ENCODE results near the gene FAM120B. TPM values are rescaled to one million over a fixed set of nuclear protein-coding genes. Genes with fewer than 3 reads are reported as not detected.
"Not testable (repeated sequence)": the region's sequence is repeated elsewhere in the genome, so short reads cannot be mapped to it uniquely, and the experiment has no call there.

FAM120B gene
- 30.6 TPM for polyA plus RNA-seq (2013, experiment 1 of 4)
- polyA plus RNA-seq (2013, experiment 2 of 4), result 33.5 TPM
- polyA plus RNA-seq (2013, experiment 3 of 4), result 20.1 TPM
- 21.9 TPM for polyA plus RNA-seq (2013, experiment 4 of 4)

GRCh38 chr6:170306324-170307079 lies at the start of gene FAM120B:
TSS of gene FAM120B (plus strand) at chr6:170306758. CDS start at chr6:170317391, 10,633 bp downstream.
- H3K4me1 ChIP-seq (ENCODE audit: control insufficient read depth, insufficient read depth, low read length), result peaks cover 20% of the 10 kb centered on the region
- H3K4me3 ChIP-seq (ENCODE audit: insufficient read depth, low read depth, low read length), result peak within 1 kb of the TSS; percentile 73
- no peaks in the 10 kb centered on the region for H3K36me3 ChIP-seq (ENCODE audit: control insufficient read depth, insufficient read depth, low read length)
- H3K27ac ChIP-seq (ENCODE audit: insufficient read depth, low read depth, low read length, poor library complexity, severe bottlenecking), result peak within 1 kb of the TSS; percentile 21
- WGBS, 2 experiments, result 1% methylated on average over 97 of the region's 97 CpGs
- H3K9me3 ChIP-seq (ENCODE audit: control insufficient read depth, low read length), result peaks cover under 1% of the 10 kb centered on the region
- H3K27me3 ChIP-seq (ENCODE audit: control insufficient read depth, insufficient read depth, low read length, poor library complexity, severe bottlenecking), result peaks cover 13% of the 10 kb centered on the region

- Histone ChIP-seq H3K27ac (ENCODE audit: insufficient read depth, low read depth, low read length, poor library complexity, severe bottlenecking) (no peak overlapping the region), H3K9me3 (ENCODE audit: control insufficient read depth, low read length) (no peaks in the 10 kb centered on the region), H3K4me1 (ENCODE audit: control insufficient read depth, insufficient read depth, low read length) (no peaks in the 10 kb centered on the region), H3K4me3 (ENCODE audit: insufficient read depth, low read depth, low read length) (no peak overlapping the region), H3K27me3 (ENCODE audit: control insufficient read depth, insufficient read depth, low read length, poor library complexity, severe bottlenecking) (no peaks in the 10 kb centered on the region), H3K36me3 (ENCODE audit: control insufficient read depth, insufficient read depth, low read length) (no peaks in the 10 kb centered on the region)
- 92 to 93% methylated on average over 4 of the region's 4 CpGs for WGBS, 2 experiments
These were observed 49.2 kb upstream of the FAM120B start for GRCh38 chr6:170257376-170257775.

GRCh38 chr6:170258407-170258806 lies 48.2 kb upstream of the FAM120B start:
- Histone ChIP-seq H3K4me1 (ENCODE audit: control insufficient read depth, insufficient read depth, low read length) (peaks cover 1% of the 10 kb centered on the region), H3K9me3 (ENCODE audit: control insufficient read depth, low read length) (no peaks in the 10 kb centered on the region), H3K4me3 (ENCODE audit: insufficient read depth, low read depth, low read length) (no peak overlapping the region), H3K27me3 (ENCODE audit: control insufficient read depth, insufficient read depth, low read length, poor library complexity, severe bottlenecking) (no peaks in the 10 kb centered on the region), H3K27ac (ENCODE audit: insufficient read depth, low read depth, low read length, poor library complexity, severe bottlenecking) (no peak overlapping the region), H3K36me3 (ENCODE audit: control insufficient read depth, insufficient read depth, low read length) (no peaks in the 10 kb centered on the region)
- WGBS, 2 experiments, result 94 to 95% methylated on average over 6 of the region's 6 CpGs

- Histone ChIP-seq H3K4me1 (ENCODE audit: control insufficient read depth, insufficient read depth, low read length) (peaks cover 9% of the 10 kb centered on the region), H3K27ac (ENCODE audit: insufficient read depth, low read depth, low read length, poor library complexity, severe bottlenecking) (no peak overlapping the region), H3K4me3 (ENCODE audit: insufficient read depth, low read depth, low read length) (no peak overlapping the region), H3K27me3 (ENCODE audit: control insufficient read depth, insufficient read depth, low read length, poor library complexity, severe bottlenecking) (no peaks in the 10 kb centered on the region), H3K36me3 (ENCODE audit: control insufficient read depth, insufficient read depth, low read length) (no peaks in the 10 kb centered on the region), H3K9me3 (ENCODE audit: control insufficient read depth, low read length) (no peaks in the 10 kb centered on the region)
- 87 to 91% methylated on average over 5 of the region's 5 CpGs for WGBS, 2 experiments
These were observed 47.3 kb upstream of the FAM120B start for GRCh38 chr6:170259278-170259677.

- Histone ChIP-seq H3K9me3 (ENCODE audit: control insufficient read depth, low read length) (no peaks in the 10 kb centered on the region), H3K4me3 (ENCODE audit: insufficient read depth, low read depth, low read length) (no peak overlapping the region), H3K4me1 (ENCODE audit: control insufficient read depth, insufficient read depth, low read length) (peaks cover 13% of the 10 kb centered on the region), H3K27ac (ENCODE audit: insufficient read depth, low read depth, low read length, poor library complexity, severe bottlenecking) (no peak overlapping the region), H3K27me3 (ENCODE audit: control insufficient read depth, insufficient read depth, low read length, poor library complexity, severe bottlenecking) (no peaks in the 10 kb centered on the region), H3K36me3 (ENCODE audit: control insufficient read depth, insufficient read depth, low read length) (no peaks in the 10 kb centered on the region)
- WGBS, 2 experiments, result 89 to 93% methylated on average over 6 to 7 of the region's 7 CpGs
These were observed 45.9 kb upstream of the FAM120B start for GRCh38 chr6:170260686-170261085.

GRCh38 chr6:170261643-170262488 lies 44.7 kb upstream of the FAM120B start:
- no peak overlapping the region for H3K4me3 ChIP-seq (ENCODE audit: insufficient read depth, low read depth, low read length)
- no peak overlapping the region for H3K27ac ChIP-seq (ENCODE audit: insufficient read depth, low read depth, low read length, poor library complexity, severe bottlenecking)
- peaks cover 20% of the 10 kb centered on the region for H3K4me1 ChIP-seq (ENCODE audit: control insufficient read depth, insufficient read depth, low read length)
- no peaks in the 10 kb centered on the region for H3K36me3 ChIP-seq (ENCODE audit: control insufficient read depth, insufficient read depth, low read length)
- H3K9me3 ChIP-seq (ENCODE audit: control insufficient read depth, low read length), result no peaks in the 10 kb centered on the region
- no peaks in the 10 kb centered on the region for H3K27me3 ChIP-seq (ENCODE audit: control insufficient read depth, insufficient read depth, low read length, poor library complexity, severe bottlenecking)
- 92% methylated on average over 32 of the region's 32 CpGs for WGBS, 2 experiments

GRCh38 chr6:170262489-170263088 lies 44.0 kb upstream of the FAM120B start:
- WGBS, 2 experiments, result 91 to 93% methylated on average over 22 of the region's 22 CpGs
- H3K27ac ChIP-seq (ENCODE audit: insufficient read depth, low read depth, low read length, poor library complexity, severe bottlenecking), result no peak overlapping the region

GRCh38 chr6:170263410-170263809 lies 43.1 kb upstream of the FAM120B start:
- H3K9me3 ChIP-seq (ENCODE audit: control insufficient read depth, low read length), result no peaks in the 10 kb centered on the region
- peaks cover 23% of the 10 kb centered on the region for H3K4me1 ChIP-seq (ENCODE audit: control insufficient read depth, insufficient read depth, low read length)
- H3K36me3 ChIP-seq (ENCODE audit: control insufficient read depth, insufficient read depth, low read length), result no peaks in the 10 kb centered on the region
- no peak overlapping the region for H3K27ac ChIP-seq (ENCODE audit: insufficient read depth, low read depth, low read length, poor library complexity, severe bottlenecking)
- 87 to 89% methylated on average over 8 of the region's 8 CpGs for whole genome bisulfite sequencing, 2 experiments
- no peaks in the 10 kb centered on the region for H3K27me3 ChIP-seq (ENCODE audit: control insufficient read depth, insufficient read depth, low read length, poor library complexity, severe bottlenecking)
- H3K4me3 ChIP-seq (ENCODE audit: insufficient read depth, low read depth, low read length), result no peak overlapping the region

More at GRCh38 chr6:170262489-170263088, 44.0 kb upstream of the FAM120B start:
- H3K9me3 ChIP-seq (ENCODE audit: control insufficient read depth, low read length), result no peaks in the 10 kb centered on the region
- H3K27me3 ChIP-seq (ENCODE audit: control insufficient read depth, insufficient read depth, low read length, poor library complexity, severe bottlenecking), result no peaks in the 10 kb centered on the region
- no peaks in the 10 kb centered on the region for H3K36me3 ChIP-seq (ENCODE audit: control insufficient read depth, insufficient read depth, low read length)
- no peak overlapping the region for H3K4me3 ChIP-seq (ENCODE audit: insufficient read depth, low read depth, low read length)
- H3K4me1 ChIP-seq (ENCODE audit: control insufficient read depth, insufficient read depth, low read length), result peaks cover 20% of the 10 kb centered on the region

- Histone ChIP-seq H3K9me3 (ENCODE audit: control insufficient read depth, low read length) (no peaks in the 10 kb centered on the region), H3K4me1 (ENCODE audit: control insufficient read depth, insufficient read depth, low read length) (peaks cover 29% of the 10 kb centered on the region), H3K4me3 (ENCODE audit: insufficient read depth, low read depth, low read length) (no peak overlapping the region), H3K27me3 (ENCODE audit: control insufficient read depth, insufficient read depth, low read length, poor library complexity, severe bottlenecking) (no peaks in the 10 kb centered on the region), H3K36me3 (ENCODE audit: control insufficient read depth, insufficient read depth, low read length) (no peaks in the 10 kb centered on the region), H3K27ac (ENCODE audit: insufficient read depth, low read depth, low read length, poor library complexity, severe bottlenecking) (no peak overlapping the region)
- WGBS, 2 experiments, result 95 to 96% methylated on average over 7 of the region's 7 CpGs
These were observed 42.5 kb upstream of the FAM120B start for GRCh38 chr6:170264086-170264485.

GRCh38 chr6:170264644-170265043 lies 41.9 kb upstream of the FAM120B start:
- not testable (repeated sequence) for H3K27ac ChIP-seq (ENCODE audit: insufficient read depth, low read depth, low read length, poor library complexity, severe bottlenecking); H3K4me3 ChIP-seq (ENCODE audit: insufficient read depth, low read depth, low read length); H3K36me3 ChIP-seq (ENCODE audit: control insufficient read depth, insufficient read depth, low read length); H3K9me3 ChIP-seq (ENCODE audit: control insufficient read depth, low read length); H3K27me3 ChIP-seq (ENCODE audit: control insufficient read depth, insufficient read depth, low read length, poor library complexity, severe bottlenecking)
- peaks cover 34% of the 10 kb centered on the region for H3K4me1 ChIP-seq (ENCODE audit: control insufficient read depth, insufficient read depth, low read length)
- WGBS, 2 experiments, result 93% methylated on average over 12 of the region's 12 CpGs

Data from ectodermal cell (in vitro differentiated cells).